Loucy (cell line): ENCODE data around the gene CFAP97D2.

Source experiments
- CTCF ChIP-seq: fragments of 200-600 bp; sonication (generic); conservative IDR thresholded peaks from 2 replicates; pipeline ENCODE4 v1.5.1; 2014; ENCODE audit warnings: mild to moderate bottlenecking, antibody characterized with exemption, low read length
- EZH2phosphoT487 ChIP-seq: fragments of 200-600 bp; IDR thresholded peaks from 2 replicates; pipeline ENCODE4 v1.6.1; 2018; ENCODE audit warnings: antibody characterized with exemption, mild to moderate bottlenecking, moderate library complexity, borderline replicate concordance

GRCh38 chr13:114212158-114212495, 33.1 kb downstream of the CFAP97D2 start:
- TF ChIP-seq CTCF (no peak), EZH2phosphoT487 (no peak)
